ENCODE data around the gene PROCA1. TPM values are rescaled to one million over a fixed set of nuclear protein-coding genes. Genes with fewer than 3 reads are reported as not detected.

Gene PROCA1
- total and polyA plus RNA-seq, 2 of the 13 experiments (the other 11 are each of a cell fraction or from before 2014, with no cell fraction given) = 0.73 to 1.5 TPM

DNA sequence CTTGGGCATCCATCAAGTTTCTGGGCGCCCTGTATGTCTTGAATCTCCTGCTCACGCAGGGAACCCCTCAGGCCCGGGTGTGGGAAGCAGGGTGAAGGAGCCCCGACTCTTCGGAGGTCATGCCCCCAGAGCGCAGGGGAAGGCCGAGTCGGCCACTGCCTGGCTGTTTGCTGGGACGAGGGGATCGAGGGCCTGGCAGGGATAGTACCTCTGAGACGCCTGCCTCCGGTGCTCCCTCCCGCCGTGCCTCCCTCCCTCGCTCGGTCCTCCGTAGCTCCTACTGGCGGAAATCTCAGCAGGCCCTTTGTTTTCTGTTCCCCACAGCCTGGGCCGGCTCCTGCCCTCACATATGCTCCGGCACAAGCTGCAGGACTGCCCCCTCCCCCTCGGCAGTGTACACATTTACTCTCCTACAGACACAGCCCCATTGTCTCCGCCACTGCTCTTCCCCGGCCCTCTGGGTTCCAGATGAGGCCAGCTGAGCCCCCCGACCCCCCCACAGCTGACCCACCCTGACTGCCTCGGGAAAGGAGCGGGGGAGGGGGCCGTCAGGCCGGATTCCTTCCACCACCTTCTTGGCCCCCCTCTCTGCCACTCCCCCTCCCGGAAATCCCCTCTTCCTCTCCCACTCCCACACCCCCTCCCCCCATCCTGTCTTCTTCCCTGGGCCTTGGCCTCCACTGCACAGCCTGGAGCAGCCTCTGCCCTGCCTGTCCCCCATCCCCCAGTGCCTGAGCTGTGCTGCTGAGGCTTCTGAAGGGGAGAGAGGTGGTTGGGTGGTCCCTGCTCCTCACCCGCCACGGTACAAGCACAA is 33.5 kb upstream of the PROCA1 start (continued):
- TF ChIP-seq, protein P1, sequence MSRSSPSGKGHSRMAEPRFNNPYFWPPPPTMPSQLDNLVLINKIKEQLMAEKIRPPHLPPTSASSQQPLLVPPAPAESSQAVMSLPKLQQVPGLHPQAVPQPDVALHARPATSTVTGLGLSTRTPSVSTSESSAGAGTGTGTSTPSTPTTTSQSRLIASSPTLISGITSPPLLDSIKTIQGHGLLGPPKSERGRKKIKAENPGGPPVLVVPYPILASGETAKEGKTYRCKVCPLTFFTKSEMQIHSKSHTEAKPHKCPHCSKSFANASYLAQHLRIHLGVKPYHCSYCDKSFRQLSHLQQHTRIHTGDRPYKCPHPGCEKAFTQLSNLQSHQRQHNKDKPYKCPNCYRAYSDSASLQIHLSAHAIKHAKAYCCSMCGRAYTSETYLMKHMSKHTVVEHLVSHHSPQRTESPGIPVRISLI (CRISPR knock-in tag; IDR thresholded peaks at IDR 0.05; ENCODE audit: borderline replicate concordance) = peak; percentile 27; the same call in 1 of the 2 replicates
- no peak for TF ChIP-seq SP4 (CRISPR knock-in tag; IDR thresholded peaks at IDR 0.05)
- no peak for TF ChIP-seq ZNF644 (CRISPR knock-in tag; IDR thresholded peaks at IDR 0.05; ENCODE audit: low read depth)
- no peak for TF ChIP-seq TBL1XR1 (IDR thresholded peaks at IDR 0.05; ENCODE audit: borderline replicate concordance, low read length, partially characterized antibody)
- TF ChIP-seq HCFC1 (IDR thresholded peaks at IDR 0.05; ENCODE audit: low read depth, low read length) = no peak
- TF ChIP-seq ZNF205 (CRISPR knock-in tag; IDR thresholded peaks at IDR 0.05) = 0 out of 2 replicates have a peak, but pooled peaks have one; percentile 14
- peak; percentile 19; the same call in 1 of the 2 replicates for TF ChIP-seq ZNF580 (CRISPR knock-in tag; IDR thresholded peaks at IDR 0.05; ENCODE audit: borderline replicate concordance, low read depth)
- peak; percentile 32; the same call in 1 of the 2 replicates for TF ChIP-seq MED1 (CRISPR knock-in tag; IDR thresholded peaks at IDR 0.05)
- peak; percentile 75 for TF ChIP-seq ZBTB7A (CRISPR knock-in tag; IDR thresholded peaks at IDR 0.05)
- no peak for TF ChIP-seq HES4 (CRISPR knock-in tag; IDR thresholded peaks at IDR 0.05; ENCODE audit: borderline replicate concordance)
- peak; percentile 98 for TF ChIP-seq ZNF263 (CRISPR knock-in tag; IDR thresholded peaks at IDR 0.05)
- TF ChIP-seq TAF15 (IDR thresholded peaks at IDR 0.05; ENCODE audit: low read depth, low read length, poor library complexity, severe bottlenecking) = peak; percentile 30
- TF ChIP-seq RBM22 (optimal IDR thresholded peaks at IDR 0.05; ENCODE audit: low read length) = no peak
- TF ChIP-seq, protein P2, sequence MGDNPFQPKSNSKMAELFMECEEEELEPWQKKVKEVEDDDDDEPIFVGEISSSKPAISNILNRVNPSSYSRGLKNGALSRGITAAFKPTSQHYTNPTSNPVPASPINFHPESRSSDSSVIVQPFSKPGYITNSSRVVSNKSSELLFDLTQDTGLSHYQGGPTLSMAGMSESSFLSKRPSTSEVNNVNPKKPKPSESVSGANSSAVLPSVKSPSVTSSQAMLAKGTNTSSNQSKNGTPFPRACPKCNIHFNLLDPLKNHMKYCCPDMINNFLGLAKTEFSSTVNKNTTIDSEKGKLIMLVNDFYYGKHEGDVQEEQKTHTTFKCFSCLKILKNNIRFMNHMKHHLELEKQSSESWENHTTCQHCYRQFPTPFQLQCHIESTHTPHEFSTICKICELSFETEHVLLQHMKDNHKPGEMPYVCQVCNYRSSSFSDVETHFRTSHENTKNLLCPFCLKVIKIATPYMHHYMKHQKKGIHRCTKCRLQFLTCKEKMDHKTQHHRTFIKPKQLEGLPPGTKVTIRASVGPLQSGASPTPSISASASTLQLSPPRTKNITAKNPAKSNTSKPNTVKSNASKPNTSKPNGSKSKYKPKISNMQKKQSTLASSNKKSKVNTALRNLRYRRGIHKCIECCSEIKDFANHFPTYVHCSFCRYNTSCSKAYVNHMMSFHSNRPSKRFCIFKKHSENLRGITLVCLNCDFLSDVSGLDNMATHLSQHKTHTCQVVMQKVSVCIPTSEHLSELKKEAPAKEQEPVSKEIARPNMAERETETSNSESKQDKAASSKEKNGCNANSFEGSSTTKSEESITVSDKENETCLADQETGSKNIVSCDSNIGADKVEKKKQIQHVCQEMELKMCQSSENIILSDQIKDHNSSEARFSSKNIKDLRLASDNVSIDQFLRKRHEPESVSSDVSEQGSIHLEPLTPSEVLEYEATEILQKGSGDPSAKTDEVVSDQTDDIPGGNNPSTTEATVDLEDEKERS (CRISPR knock-in tag; IDR thresholded peaks at IDR 0.05) = no peak
- 0 out of 2 replicates have a peak, but pooled peaks have one; percentile 22 for TF ChIP-seq ZNF317 (CRISPR knock-in tag; IDR thresholded peaks at IDR 0.05)
- TF ChIP-seq ARID5B (CRISPR knock-in tag; IDR thresholded peaks at IDR 0.05) = peak; percentile 56; the same call in 1 of the 2 replicates
- TF ChIP-seq HDAC2 (CRISPR knock-in tag; IDR thresholded peaks at IDR 0.05) = peak; percentile 68
- TF ChIP-seq PAX8 (CRISPR knock-in tag; IDR thresholded peaks at IDR 0.05; ENCODE audit: borderline replicate concordance) = peak; percentile 14; the same call in 1 of the 2 replicates
- peak; percentile 52; the same call in 1 of the 2 replicates for TF ChIP-seq NAIF1 (CRISPR knock-in tag; IDR thresholded peaks at IDR 0.05; ENCODE audit: borderline replicate concordance)
- no peak for TF ChIP-seq RORA (CRISPR knock-in tag; IDR thresholded peaks at IDR 0.05)
- TF ChIP-seq ZFP62 (CRISPR knock-in tag; IDR thresholded peaks at IDR 0.05) = no peak

All from HepG2 (cell line).